ENCODE data around the gene C11orf65. TPM values are rescaled to one million over a fixed set of nuclear protein-coding genes. Genes with fewer than 3 reads are reported as not detected.

The C11orf65 gene
- total RNA-seq, 1 experiment from 2014 or later: not detected

DNA sequence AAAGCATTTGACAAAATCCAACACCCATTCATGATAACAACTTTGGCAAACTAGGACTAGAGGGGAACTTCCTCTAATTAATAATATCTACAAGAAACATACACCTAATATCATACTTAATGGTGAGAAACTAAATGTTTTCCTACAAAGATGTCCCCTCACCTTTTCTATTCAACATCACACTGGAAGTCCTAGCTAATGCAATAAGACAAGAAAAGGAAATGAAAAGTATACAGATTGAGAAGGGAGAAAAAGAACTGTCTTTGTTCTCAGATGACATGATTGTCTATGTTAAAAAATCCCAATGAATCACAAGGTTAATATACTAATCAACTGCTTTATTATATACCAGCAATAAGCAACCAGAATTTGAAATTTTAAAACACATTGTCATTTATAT, 52.4 kb downstream of the C11orf65 start:
- no TSS peak for BruUV-seq (replicated peaks)
- intact Hi-C loops (cut with micrococcal nuclease; ENCODE audit: unreplicated experiment): no loop called here

DNA sequence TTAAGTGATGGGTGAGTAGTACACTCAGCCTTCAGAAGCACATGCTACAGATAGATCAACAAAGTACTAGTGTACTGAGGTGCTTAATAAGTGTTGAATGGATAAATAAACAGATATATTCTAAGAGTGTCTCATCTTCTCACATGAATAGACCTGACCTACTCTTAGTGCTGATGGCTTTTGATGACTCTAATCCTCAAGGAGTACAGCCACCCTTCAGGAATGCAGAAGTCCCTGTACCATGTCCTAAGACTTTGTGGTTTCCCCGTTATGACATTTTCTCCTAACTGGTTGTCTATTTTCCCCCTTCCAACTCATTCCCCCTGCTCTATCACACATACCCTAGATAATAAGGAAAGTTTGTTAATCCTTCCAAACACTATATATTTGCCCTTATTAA, 61.6 kb downstream of the C11orf65 start:
- Mint-ChIP-seq H3K4me3 (ENCODE audit: low read depth, unreplicated experiment) (no peak overlapping the region), H3K27me3 (ENCODE audit: unreplicated experiment) (no peaks in the 10 kb centered on the region), H3K27ac (ENCODE audit: unreplicated experiment) (no peak overlapping the region), H3K4me1 (ENCODE audit: low read depth, unreplicated experiment) (no peaks in the 10 kb centered on the region), H3K9me3 (ENCODE audit: low read depth, unreplicated experiment) (no peaks in the 10 kb centered on the region), H3K36me3 (ENCODE audit: insufficient read depth, unreplicated experiment) (no peaks in the 10 kb centered on the region)
- CTCF ChIA-PET: no interaction called here
- intact Hi-C loops (cut with micrococcal nuclease; ENCODE audit: unreplicated experiment): no loop called here
- TF ChIP-seq, protein P1, sequence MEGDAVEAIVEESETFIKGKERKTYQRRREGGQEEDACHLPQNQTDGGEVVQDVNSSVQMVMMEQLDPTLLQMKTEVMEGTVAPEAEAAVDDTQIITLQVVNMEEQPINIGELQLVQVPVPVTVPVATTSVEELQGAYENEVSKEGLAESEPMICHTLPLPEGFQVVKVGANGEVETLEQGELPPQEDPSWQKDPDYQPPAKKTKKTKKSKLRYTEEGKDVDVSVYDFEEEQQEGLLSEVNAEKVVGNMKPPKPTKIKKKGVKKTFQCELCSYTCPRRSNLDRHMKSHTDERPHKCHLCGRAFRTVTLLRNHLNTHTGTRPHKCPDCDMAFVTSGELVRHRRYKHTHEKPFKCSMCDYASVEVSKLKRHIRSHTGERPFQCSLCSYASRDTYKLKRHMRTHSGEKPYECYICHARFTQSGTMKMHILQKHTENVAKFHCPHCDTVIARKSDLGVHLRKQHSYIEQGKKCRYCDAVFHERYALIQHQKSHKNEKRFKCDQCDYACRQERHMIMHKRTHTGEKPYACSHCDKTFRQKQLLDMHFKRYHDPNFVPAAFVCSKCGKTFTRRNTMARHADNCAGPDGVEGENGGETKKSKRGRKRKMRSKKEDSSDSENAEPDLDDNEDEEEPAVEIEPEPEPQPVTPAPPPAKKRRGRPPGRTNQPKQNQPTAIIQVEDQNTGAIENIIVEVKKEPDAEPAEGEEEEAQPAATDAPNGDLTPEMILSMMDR (IDR thresholded peaks at IDR 0.05; ENCODE audit: unreplicated experiment): no peak
- BruUV-seq (replicated peaks): no TSS peak
- no peak for DNase-seq

More for the DNA sequence above, 52.4 kb downstream of the C11orf65 start:
- Mint-ChIP-seq H3K4me3 (ENCODE audit: low read depth, unreplicated experiment) (no peak overlapping the region), H3K4me1 (ENCODE audit: low read depth, unreplicated experiment) (no peaks in the 10 kb centered on the region), H3K36me3 (ENCODE audit: insufficient read depth, unreplicated experiment) (no peaks in the 10 kb centered on the region), H3K27me3 (ENCODE audit: unreplicated experiment) (no peaks in the 10 kb centered on the region), H3K27ac (ENCODE audit: unreplicated experiment) (no peak overlapping the region), H3K9me3 (ENCODE audit: low read depth, unreplicated experiment) (no peaks in the 10 kb centered on the region)
- DNase-seq: no peak
- CTCF ChIA-PET: no interaction called here
- TF ChIP-seq, protein P1 (IDR thresholded peaks at IDR 0.05; ENCODE audit: unreplicated experiment): no peak

DNA sequence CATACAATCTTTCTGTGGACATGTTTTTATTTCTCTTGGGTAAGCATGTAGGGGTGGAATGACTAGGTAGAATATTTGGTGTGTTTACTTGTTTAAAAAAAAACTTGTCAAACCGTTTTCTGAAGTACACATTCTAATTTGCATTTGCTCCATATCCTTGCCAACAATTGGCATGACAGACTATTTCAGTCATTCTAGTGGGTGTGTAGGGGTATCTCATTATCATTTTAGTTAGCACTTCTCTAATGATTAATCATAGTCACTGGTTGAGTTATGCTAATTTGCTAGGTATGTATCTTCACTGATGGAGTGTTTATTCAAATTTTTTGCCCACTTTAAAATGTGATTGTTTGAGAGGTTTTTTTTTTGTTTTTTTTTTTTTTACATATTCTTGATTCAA, 64.3 kb downstream of the C11orf65 start:
- no TSS peak for BruUV-seq (replicated peaks)

GRCh38 chr11:108402241-108402640, 65.1 kb downstream of the C11orf65 start:
- no TSS peak for BruUV-seq (replicated peaks)
- H3K27ac Mint-ChIP-seq (ENCODE audit: unreplicated experiment): no peak overlapping the region

More for the DNA sequence above, 64.3 kb downstream of the C11orf65 start:
- intact Hi-C loops (cut with micrococcal nuclease; ENCODE audit: unreplicated experiment): no loop called here
- TF ChIP-seq, protein P1 (IDR thresholded peaks at IDR 0.05; ENCODE audit: unreplicated experiment): no peak
- H3K27me3 Mint-ChIP-seq (ENCODE audit: unreplicated experiment): no peaks in the 10 kb centered on the region
- H3K9me3 Mint-ChIP-seq (ENCODE audit: low read depth, unreplicated experiment): no peaks in the 10 kb centered on the region
- no peak for DNase-seq
- no peak overlapping the region for H3K4me3 Mint-ChIP-seq (ENCODE audit: low read depth, unreplicated experiment)
- H3K36me3 Mint-ChIP-seq (ENCODE audit: insufficient read depth, unreplicated experiment): no peaks in the 10 kb centered on the region
- CTCF ChIA-PET: no interaction called here
- no peak overlapping the region for H3K27ac Mint-ChIP-seq (ENCODE audit: unreplicated experiment)
- H3K4me1 Mint-ChIP-seq (ENCODE audit: low read depth, unreplicated experiment): no peaks in the 10 kb centered on the region

More at GRCh38 chr11:108402241-108402640, 65.1 kb downstream of the C11orf65 start:
- no peak overlapping the region for H3K4me3 Mint-ChIP-seq (ENCODE audit: low read depth, unreplicated experiment)
- H3K27me3 Mint-ChIP-seq (ENCODE audit: unreplicated experiment): no peaks in the 10 kb centered on the region
- intact Hi-C loops (cut with micrococcal nuclease; ENCODE audit: unreplicated experiment): no loop called here
- no peaks in the 10 kb centered on the region for H3K4me1 Mint-ChIP-seq (ENCODE audit: low read depth, unreplicated experiment)
- TF ChIP-seq, protein P1 (IDR thresholded peaks at IDR 0.05; ENCODE audit: unreplicated experiment): no peak
- no peak for DNase-seq
- H3K36me3 Mint-ChIP-seq (ENCODE audit: insufficient read depth, unreplicated experiment): no peaks in the 10 kb centered on the region
- H3K9me3 Mint-ChIP-seq (ENCODE audit: low read depth, unreplicated experiment): no peaks in the 10 kb centered on the region
- CTCF ChIA-PET: no interaction called here
